B cell (primary cell): ENCODE results near the gene PLA2R1.

Experiments
- CTCF ChIP-seq: fragments of 200-600 bp; IDR thresholded peaks from one replicate; pipeline ENCODE4 v1.8.0; 2022; ENCODE audit warnings: antibody characterized with exemption, mild to moderate bottlenecking
- EZH2 ChIP-seq: IDR thresholded peaks from 2 replicates; pipeline ENCODE4 v1.6.1; 2012; ENCODE audit warnings: borderline replicate concordance, low read depth, mild to moderate bottlenecking, moderate library complexity, low read length; ENCODE audit not compliant: insufficient read depth, poor library complexity, severe bottlenecking

GRCh38 chr2:159961451-159961850 lies 101.0 kb downstream of the PLA2R1 start:
- TF ChIP-seq CTCF (no peak), EZH2 (no peak)
